H1 (cell line): ENCODE data around the gene KDF1. TPM values are rescaled to one million over a fixed set of nuclear protein-coding genes. Genes with fewer than 3 reads are reported as not detected.

ENCODE experiments used
- CTCF ChIA-PET: fragments of 300-600 bp; sonication (Branson Sonifier 250); formaldehyde crosslinking; loops from one replicate; lab custom pipeline; 2021; ENCODE audit not compliant: partially characterized antibody; lab: Charles Lee
- POLR2A ChIA-PET: fragments of 300-600 bp; sonication (Branson Sonifier 250); formaldehyde crosslinking; loops from one replicate; lab custom pipeline; 2021; ENCODE audit warnings: inconsistent platforms; ENCODE audit not compliant: partially characterized antibody; lab: Charles Lee
- DNase-seq, 2 experiments: peaks; one replicate each; pipeline versions ENCODE4 v3.0.0 to v3.0.0-alpha.2; 2010 to 2022; ENCODE audit warnings: low spot score in 2 of 2, low read depth in 1 of 2, mixed read lengths in 1 of 2
- FAIRE-seq: peaks from 2 replicates; lab custom pipeline; 2011; peaks lifted over from hg19 to GRCh38; lab: Jason Lieb, UNC
- H2AFZ ChIP-seq: 2 replicates; pipeline ENCODE4 v1.8.1; 2012; ENCODE audit warnings: low read length, inconsistent platforms
- H2AK5ac ChIP-seq: 2 replicates; pipeline ENCODE4 v1.6.1; 2013; ENCODE audit warnings: low read depth, low read length
- H2BK120ac ChIP-seq: replicated peaks from 2 replicates; pipeline ENCODE3; 2013; ENCODE audit warnings: low read depth, low read length, inconsistent platforms
- H2BK12ac ChIP-seq: 2 replicates; pipeline ENCODE4 v1.6.1; 2013; ENCODE audit warnings: low read depth, low read length
- H2BK15ac ChIP-seq: 2 replicates; pipeline ENCODE4 v1.6.1; 2013; ENCODE audit warnings: low read length
- H2BK20ac ChIP-seq: 2 replicates; pipeline ENCODE4 v1.6.1; 2013; ENCODE audit warnings: low read length
- H2BK5ac ChIP-seq: 2 replicates; pipeline ENCODE4 v1.6.1; 2013; ENCODE audit warnings: low read depth, low read length
- H3K14ac ChIP-seq: 2 replicates; pipeline ENCODE4 v1.6.1; 2013; ENCODE audit warnings: inconsistent platforms; ENCODE audit not compliant: insufficient read length
- H3K18ac ChIP-seq: 2 replicates; pipeline ENCODE4 v1.6.1; 2013; ENCODE audit warnings: low read length; ENCODE audit errors: extremely low read depth
- H3K23ac ChIP-seq: 2 replicates; pipeline ENCODE4 v1.6.1; 2013; ENCODE audit warnings: inconsistent platforms; ENCODE audit not compliant: insufficient read length
- H3K23me2 ChIP-seq: 2 replicates; pipeline ENCODE4 v1.6.1; 2013; ENCODE audit warnings: low read depth, low read length
- H3K27ac ChIP-seq: 2 replicates; pipeline ENCODE4 v1.6.1; 2011; ENCODE audit warnings: low read depth, low read length, inconsistent platforms
- H3K27me3 ChIP-seq, 4 experiments: replicated peaks in 1 of 4; 1 replicate in 1 of 4; 2 replicates in 3 of 4; pipeline versions ENCODE4 v1.6.1 to v1.8.1; 2011 to 2013; ENCODE audit warnings: low read length in 3 of 4, mild to moderate bottlenecking in 3 of 4, inconsistent platforms in 2 of 4, mixed read lengths in 2 of 4, moderate library complexity in 1 of 4; ENCODE audit not compliant: control insufficient read depth in 3 of 4, insufficient read depth in 3 of 4; ENCODE audit errors: extremely low read depth in 1 of 4
- H3K36me3 ChIP-seq, 4 experiments: 2 replicates each; pipeline versions ENCODE4 v1.6.1 to v1.8.1; 2011 to 2013; ENCODE audit warnings: mild to moderate bottlenecking in 4 of 4, low read length in 3 of 4, moderate library complexity in 2 of 4, control low read depth in 1 of 4, inconsistent platforms in 1 of 4; ENCODE audit not compliant: insufficient read depth in 4 of 4, control insufficient read depth in 2 of 4
- H3K4ac ChIP-seq: replicated peaks from 2 replicates; pipeline ENCODE3; 2013; ENCODE audit warnings: low read length, low read depth, mixed read lengths, inconsistent platforms; ENCODE audit not compliant: insufficient read length
- H3K4me1 ChIP-seq, 4 experiments: replicated peaks in 1 of 4; 1 replicate in 1 of 4; 2 replicates in 3 of 4; pipeline versions ENCODE4 v1.6.1 to v1.8.1; 2011 to 2013; ENCODE audit warnings: low read length in 3 of 4, inconsistent platforms in 2 of 4, mixed read lengths in 1 of 4; ENCODE audit not compliant: insufficient read depth in 4 of 4, control insufficient read depth in 3 of 4
- H3K4me2 ChIP-seq, 2 experiments: 2 replicates each; pipeline versions ENCODE4 v1.6.1 to v1.8.1; 2011 to 2013; ENCODE audit warnings: low read depth in 2 of 2, low read length in 2 of 2, control low read depth in 1 of 2, inconsistent platforms in 1 of 2, mild to moderate bottlenecking in 1 of 2; ENCODE audit not compliant: insufficient read depth in 1 of 2
- H3K4me3 ChIP-seq, 4 experiments: fragments of 200-600, 300-600 bp in 1 of 4; sonication (generic), shearing (Covaris generic), sonication (Bioruptor Twin) in 1 of 4; 2 replicates each; pipeline versions ENCODE4 v1.5.1 to v1.8.1; 2011 to 2016; ENCODE audit warnings: low read length in 4 of 4, low read depth in 3 of 4, control low read depth in 2 of 4, inconsistent platforms in 2 of 4, mild to moderate bottlenecking in 2 of 4, mixed read lengths in 1 of 4, moderate library complexity in 1 of 4; ENCODE audit not compliant: insufficient read depth in 2 of 4; ENCODE audit errors: extremely low read depth in 1 of 4
- H3K56ac ChIP-seq: replicated peaks from 2 replicates; pipeline ENCODE3; 2013; ENCODE audit warnings: low read depth, mild to moderate bottlenecking, mixed read lengths, low read length, inconsistent platforms; ENCODE audit not compliant: insufficient read length
- H3K79me1 ChIP-seq: 2 replicates; pipeline ENCODE4 v1.6.1; 2013; ENCODE audit warnings: low read depth, low read length, control low read depth
- H3K79me2 ChIP-seq, 2 experiments: 2 replicates each; pipeline versions ENCODE4 v1.6.1 to v1.8.1; 2012 to 2013; ENCODE audit warnings: low read length in 2 of 2, mild to moderate bottlenecking in 2 of 2, inconsistent platforms in 1 of 2; ENCODE audit not compliant: insufficient read depth in 2 of 2, control insufficient read depth in 1 of 2
- H3K9ac ChIP-seq, 4 experiments: replicated peaks in 1 of 4; 1 replicate in 1 of 4; 2 replicates in 3 of 4; pipeline versions ENCODE4 v1.6.1 to v1.8.1; 2011 to 2013; ENCODE audit warnings: low read depth in 3 of 4, low read length in 3 of 4, control low read depth in 2 of 4, mild to moderate bottlenecking in 2 of 4, moderate library complexity in 2 of 4, inconsistent platforms in 1 of 4; ENCODE audit errors: extremely low read depth in 1 of 4
- H3K9me3 ChIP-seq, 2 experiments: 2 replicates each; pipeline versions ENCODE4 v1.6.1 to v1.8.1; 2012 to 2013; ENCODE audit warnings: mild to moderate bottlenecking in 2 of 2, moderate library complexity in 2 of 2, control low read depth in 1 of 2, inconsistent platforms in 1 of 2, low read depth in 1 of 2, low read length in 1 of 2, mixed read lengths in 1 of 2; ENCODE audit not compliant: insufficient read depth in 2 of 2
- H4K20me1 ChIP-seq, 2 experiments: replicated peaks in 1 of 2; 2 replicates each; pipeline versions ENCODE3 to v1.8.1; 2011 to 2013; ENCODE audit warnings: inconsistent platforms in 2 of 2, low read length in 2 of 2, mild to moderate bottlenecking in 1 of 2; ENCODE audit not compliant: insufficient read depth in 2 of 2, control insufficient read depth in 1 of 2
- H4K5ac ChIP-seq: 2 replicates; pipeline ENCODE4 v1.6.1; 2013; ENCODE audit warnings: low read length, low read depth, mixed read lengths, inconsistent platforms; ENCODE audit not compliant: insufficient read length
- H4K8ac ChIP-seq: 2 replicates; pipeline ENCODE4 v1.8.0; 2013; ENCODE audit warnings: mild to moderate bottlenecking, moderate library complexity, low read length, inconsistent platforms; ENCODE audit not compliant: insufficient read depth; ENCODE audit errors: extremely low read depth
- H4K91ac ChIP-seq: replicated peaks from 2 replicates; pipeline ENCODE3; 2013; ENCODE audit warnings: low read length, mixed read lengths, inconsistent platforms; ENCODE audit not compliant: insufficient read length
- ASH2L ChIP-seq: fragments of 200-600, 300-600 bp; sonication (generic); IDR thresholded peaks from one replicate; pipeline ENCODE4 v1.7.1; 2017; ENCODE audit warnings: low read length
- CBX8 ChIP-seq: fragments of 300-800, 300-1000 bp; sonication (generic); IDR thresholded peaks from 2 replicates; pipeline ENCODE4 v1.7.1; 2016; ENCODE audit warnings: low read depth, low read length, borderline replicate concordance
- POLR2A ChIP-seq, 2 experiments: IDR thresholded peaks; 1 replicate in 1 of 2; 2 replicates in 1 of 2; pipeline ENCODE4 v1.6.1; 2011; ENCODE audit warnings: low read depth in 2 of 2, low read length in 2 of 2, mild to moderate bottlenecking in 2 of 2; ENCODE audit errors: control extremely low read depth in 1 of 2
- POLR2AphosphoS5 ChIP-seq: IDR thresholded peaks from 2 replicates; pipeline ENCODE4 v1.6.1; 2011; ENCODE audit warnings: low read depth, low read length
- SIX5 ChIP-seq: IDR thresholded peaks from 2 replicates; pipeline ENCODE4 v1.6.1; 2011; ENCODE audit warnings: mild to moderate bottlenecking, low read depth, low read length
- SP4 ChIP-seq: IDR thresholded peaks from 2 replicates; pipeline ENCODE4 v1.6.1; 2012; ENCODE audit warnings: low read length, inconsistent platforms
- SRF ChIP-seq: IDR thresholded peaks from 2 replicates; pipeline ENCODE4 v1.6.1; 2011; ENCODE audit warnings: mild to moderate bottlenecking, low read depth, low read length, moderate library complexity
- WGBS, 2 experiments: shearing (Covaris generic) in 1 of 2; methylation state at CpG; one replicate each; pipeline versions ENCODE4 v1.1.6 to v1.1.7; 2013 to 2015; ENCODE audit warnings: low lambda C conversion rate in 2 of 2, mixed read lengths in 2 of 2, inconsistent platforms in 1 of 2, low coverage in 1 of 2, missing lambda C conversion rate in 1 of 2; ENCODE audit not compliant: insufficient replicate concordance in 2 of 2, insufficient coverage in 1 of 2, insufficient read length in 1 of 2; ENCODE audit errors: extremely low coverage in 1 of 2, missing lambda C conversion rate in 1 of 2; 5-methylcytosine and 5-hydroxymethylcytosine counted together
- polyA plus RNA-seq, 7 experiments: library from polyadenylated mRNA; depleted of rRNA in 3 of 7; stranded (reverse) in 5 of 7; unstranded in 2 of 7; fragments of >200 nt in 5 of 7; fragments of 200-250 nt in 2 of 7; gene quantifications; 1 replicate in 5 of 7; 2 replicates in 1 of 7; 4 replicates in 1 of 7; pipeline versions ENCODE4 v1.2.1 to v1.2.3, GENCODE V29; 2011 to 2013; ENCODE audit warnings: missing spikeins in 2 of 7, mixed read lengths in 2 of 7
- total RNA-seq: library from RNA; stranded (reverse); fragmentation: NEBNext Ultra II Directional; extraction: Animal tissue kit (Norgen Biotek cat#: 25700); gene quantifications from 2 replicates; pipeline ENCODE4 v1.2.1, GENCODE V29; 2021

Gene KDF1
- total and polyA plus RNA-seq, 2 of the 8 experiments (the other 6 are each of a cell fraction or from before 2014, with no cell fraction given): 16.9 to 37.5 TPM

GRCh38 chr1:27005166-27005530 lies 44.9 kb upstream of the KDF1 start:
- Histone ChIP-seq H3K4me1 (peaks cover 27 to 71% (median 55%) of the 10 kb centered on the region in 4 experiments), H3K18ac (peak overlapping the region; percentile 78; the same call in 1 of the 2 replicates), H3K56ac (no peak overlapping the region), H2BK12ac (peak overlapping the region; percentile 96), H4K8ac (no peak overlapping the region), H3K23ac (no peak overlapping the region), H4K20me1 (peaks cover 6 to 14% of the 10 kb centered on the region in 2 experiments), H3K23me2 (peaks cover 6% of the 10 kb centered on the region; the same call in 1 of the 2 replicates), H3K14ac (no peak overlapping the region), H3K4me2 (no peak overlapping the region; a peak in 1 of 4 replicates), H3K79me2 (peaks cover 10 to 63% of the 10 kb centered on the region in 2 experiments), H3K4ac (no peak overlapping the region), H2BK120ac (no peak overlapping the region), H3K9ac (peak overlapping the region in 1 of 4 experiments; percentile 6; a peak in 1 of 7 replicates), H3K4me3 (no peak overlapping the region), H2BK5ac (peak overlapping the region; percentile 99), H2BK15ac (peak overlapping the region; percentile 62; the same call in 1 of the 2 replicates), H3K27me3 (no peaks in the 10 kb centered on the region), H2AK5ac (peak overlapping the region; percentile 41; the same call in 1 of the 2 replicates), H3K27ac (peak overlapping the region; percentile 93; the same call in 1 of the 2 replicates), H4K91ac (peak overlapping the region; percentile 100), H2AFZ (no peak overlapping the region), H3K79me1 (peaks cover 29% of the 10 kb centered on the region), H4K5ac (no peak overlapping the region), H3K36me3 (peaks cover 18 to 63% (median 22%) of the 10 kb centered on the region in 4 experiments), H2BK20ac (peak overlapping the region; percentile 88; the same call in 1 of the 2 replicates), H3K9me3 (no peaks in the 10 kb centered on the region)
- peak in 1 of 2 experiments; percentile 31; a peak in 2 of 3 replicates for TF ChIP-seq POLR2A (IDR thresholded peaks at IDR 0.05; ENCODE audit: control extremely low read depth in 1 of 2, low read depth in 2 of 2, low read length in 2 of 2)
- peak; percentile 25; the same call in 1 of the 2 replicates for TF ChIP-seq POLR2AphosphoS5
- TF ChIP-seq CBX8: no peak
- no peak for TF ChIP-seq ASH2L
- no peak for TF ChIP-seq SIX5
- TF ChIP-seq SP4: peak; percentile 54; the same call in 1 of the 2 replicates
- no peak for TF ChIP-seq SRF
- DNase-seq: peak in 1 of 2 experiments; percentile 52
- CTCF ChIA-PET: interaction anchor here (0.6 to 12.9 kb wide), 8 partner anchors 9 to 295 kb away, joined by 3 to 133 read pairs (median 6); partner anchors contain the start of gene TRNP1
- POLR2A ChIA-PET: interaction anchor here (0.6 to 58.9 kb wide), 14 partner anchors 4 to 142 kb away, joined by 3 to 1829 read pairs (median 6); partner anchors contain the start of genes KDF1, TENT5B and TRNP1
- no peak for FAIRE-seq
- 81% methylated on average over 3 of the region's 3 CpGs; no CpG with 5 or more reads in 1 of the 2 experiments for WGBS, 2 experiments
